ENCODE results near the gene SREK1IP1. TPM values are rescaled to one million over a fixed set of nuclear protein-coding genes. Genes with fewer than 3 reads are reported as not detected.
A peak's percentile ranks its signal among the peaks of the same experiment; 100 is the strongest.

Gene SREK1IP1
- total RNA-seq, 1 donor from 2014 or later: 7.9 TPM

DNA sequence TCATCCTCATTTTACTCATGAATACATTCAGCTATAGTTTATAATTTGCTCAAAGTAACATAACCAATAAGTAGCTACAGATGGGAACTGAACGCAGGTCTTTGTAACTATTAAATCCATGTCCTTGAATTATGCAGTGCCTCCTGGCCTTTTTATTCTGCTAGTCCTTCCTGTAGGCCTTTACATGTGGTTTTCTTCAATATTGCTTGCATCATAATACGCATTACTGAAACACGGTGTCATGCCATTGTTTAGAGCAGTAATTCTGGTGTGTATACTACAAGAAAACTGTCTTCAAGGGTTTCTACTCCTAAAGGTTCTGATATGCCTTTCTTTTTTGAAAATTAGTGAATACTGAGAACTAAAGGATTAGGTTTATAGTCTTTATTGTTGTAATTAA lies 21.0 kb upstream of the SREK1IP1 start:
- H3K27me3 ChIP-seq (ENCODE audit: control insufficient read depth, insufficient read depth, low read length): no peaks in the 10 kb centered on the region
- H3K4me3 ChIP-seq (ENCODE audit: low read depth, low read length): no peak overlapping the region
- no peak for DNase-seq (ENCODE audit: low read depth)
- TF ChIP-seq, protein P1, sequence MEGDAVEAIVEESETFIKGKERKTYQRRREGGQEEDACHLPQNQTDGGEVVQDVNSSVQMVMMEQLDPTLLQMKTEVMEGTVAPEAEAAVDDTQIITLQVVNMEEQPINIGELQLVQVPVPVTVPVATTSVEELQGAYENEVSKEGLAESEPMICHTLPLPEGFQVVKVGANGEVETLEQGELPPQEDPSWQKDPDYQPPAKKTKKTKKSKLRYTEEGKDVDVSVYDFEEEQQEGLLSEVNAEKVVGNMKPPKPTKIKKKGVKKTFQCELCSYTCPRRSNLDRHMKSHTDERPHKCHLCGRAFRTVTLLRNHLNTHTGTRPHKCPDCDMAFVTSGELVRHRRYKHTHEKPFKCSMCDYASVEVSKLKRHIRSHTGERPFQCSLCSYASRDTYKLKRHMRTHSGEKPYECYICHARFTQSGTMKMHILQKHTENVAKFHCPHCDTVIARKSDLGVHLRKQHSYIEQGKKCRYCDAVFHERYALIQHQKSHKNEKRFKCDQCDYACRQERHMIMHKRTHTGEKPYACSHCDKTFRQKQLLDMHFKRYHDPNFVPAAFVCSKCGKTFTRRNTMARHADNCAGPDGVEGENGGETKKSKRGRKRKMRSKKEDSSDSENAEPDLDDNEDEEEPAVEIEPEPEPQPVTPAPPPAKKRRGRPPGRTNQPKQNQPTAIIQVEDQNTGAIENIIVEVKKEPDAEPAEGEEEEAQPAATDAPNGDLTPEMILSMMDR (IDR thresholded peaks at IDR 0.05; ENCODE audit: insufficient read depth, low read length, poor library complexity, severe bottlenecking): no peak
- no peaks in the 10 kb centered on the region for H3K36me3 ChIP-seq (ENCODE audit: control insufficient read depth, insufficient read depth, low read length)

GRCh38 chr5:64788156-64788555 lies 19.7 kb upstream of the SREK1IP1 start:
- TF ChIP-seq, protein P1 (IDR thresholded peaks at IDR 0.05; ENCODE audit: insufficient read depth, low read length, poor library complexity, severe bottlenecking): no peak
- DNase-seq (ENCODE audit: low read depth): no peak

DNA sequence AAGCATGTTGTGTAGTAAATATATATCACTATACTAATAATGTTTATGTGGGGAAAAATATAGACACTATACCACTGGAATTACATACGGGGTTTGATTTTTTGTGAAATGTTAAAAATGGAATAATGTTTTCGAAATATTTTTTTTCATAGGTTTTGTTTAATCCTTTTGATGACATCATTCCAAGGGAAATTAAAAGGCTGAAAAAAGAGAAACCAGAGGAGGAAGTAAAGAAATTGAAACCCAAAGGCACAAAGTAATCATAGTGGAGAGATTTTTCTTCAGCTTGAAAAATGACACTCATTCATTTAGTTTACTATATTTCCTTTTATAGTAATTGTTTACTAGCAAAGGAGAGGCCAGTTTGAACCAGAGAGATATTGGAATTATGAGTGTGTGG lies 17.9 kb upstream of the SREK1IP1 start:
- no peak for DNase-seq (ENCODE audit: low read depth)

More at GRCh38 chr5:64788156-64788555, 19.7 kb upstream of the SREK1IP1 start:
- no peak overlapping the region for H3K4me3 ChIP-seq (ENCODE audit: low read depth, low read length)
- H3K36me3 ChIP-seq (ENCODE audit: control insufficient read depth, insufficient read depth, low read length): no peaks in the 10 kb centered on the region
- no peaks in the 10 kb centered on the region for H3K27me3 ChIP-seq (ENCODE audit: control insufficient read depth, insufficient read depth, low read length)

GRCh38 chr5:64784451-64785025 lies 16.0 kb upstream of the SREK1IP1 start:
- Histone ChIP-seq H3K27me3 (ENCODE audit: control insufficient read depth, insufficient read depth, low read length) (no peaks in the 10 kb centered on the region), H3K4me3 (ENCODE audit: low read depth, low read length) (no peak overlapping the region), H3K36me3 (ENCODE audit: control insufficient read depth, insufficient read depth, low read length) (no peaks in the 10 kb centered on the region)
- TF ChIP-seq, protein P1 (IDR thresholded peaks at IDR 0.05; ENCODE audit: insufficient read depth, low read length, poor library complexity, severe bottlenecking): peak; percentile 69
- DNase-seq (ENCODE audit: low read depth): no peak

More for the DNA sequence above, 17.9 kb upstream of the SREK1IP1 start:
- TF ChIP-seq, protein P1 (IDR thresholded peaks at IDR 0.05; ENCODE audit: insufficient read depth, low read length, poor library complexity, severe bottlenecking): no peak
- no peak overlapping the region for H3K4me3 ChIP-seq (ENCODE audit: low read depth, low read length)
- H3K27me3 ChIP-seq (ENCODE audit: control insufficient read depth, insufficient read depth, low read length): no peaks in the 10 kb centered on the region
- H3K36me3 ChIP-seq (ENCODE audit: control insufficient read depth, insufficient read depth, low read length): no peaks in the 10 kb centered on the region

DNA sequence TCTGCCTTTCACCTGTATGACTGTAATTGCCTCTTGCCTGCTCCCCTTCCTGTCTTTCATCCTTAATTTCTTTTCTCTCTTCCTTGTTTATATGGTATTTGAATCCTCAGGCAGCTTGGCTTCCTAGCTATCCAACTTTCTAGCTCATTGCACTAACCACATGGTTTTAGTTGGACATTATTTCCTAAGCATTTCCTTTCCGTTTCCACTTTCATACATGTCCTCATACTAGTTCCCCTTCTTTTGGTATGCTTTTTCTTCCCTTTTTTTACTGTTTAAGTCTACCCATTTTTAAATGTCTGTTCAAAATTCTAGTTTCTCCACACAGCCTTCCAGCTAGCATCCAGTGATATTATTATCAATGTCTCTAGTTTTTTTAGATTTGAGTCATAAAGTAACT lies 6.8 kb upstream of the SREK1IP1 start:
- TF ChIP-seq, protein P1 (IDR thresholded peaks at IDR 0.05; ENCODE audit: insufficient read depth, low read length, poor library complexity, severe bottlenecking): no peak

DNA sequence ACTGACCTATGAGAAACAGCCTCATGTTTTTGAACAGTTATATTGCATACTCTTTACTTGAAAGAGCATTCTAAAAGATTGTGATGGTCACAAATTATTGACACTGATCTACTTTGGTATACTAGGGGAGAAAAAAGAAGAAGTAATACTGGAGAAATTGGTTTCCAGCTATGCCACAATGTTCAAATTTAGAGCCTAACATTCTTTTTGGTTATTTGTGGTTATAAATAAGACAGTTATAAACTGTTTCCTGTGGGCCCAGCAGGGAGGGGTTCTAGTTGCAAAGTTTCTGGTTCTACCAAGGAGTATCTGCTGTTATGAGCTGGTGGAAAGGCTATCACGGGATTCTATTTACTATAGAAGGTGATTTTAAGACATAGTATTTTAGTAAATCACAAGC lies 5.0 kb upstream of the SREK1IP1 start:
- H3K4me3 ChIP-seq (ENCODE audit: low read depth, low read length): no peak overlapping the region
- no peak for DNase-seq (ENCODE audit: low read depth)
- H3K36me3 ChIP-seq (ENCODE audit: control insufficient read depth, insufficient read depth, low read length): no peaks in the 10 kb centered on the region
- TF ChIP-seq, protein P1 (IDR thresholded peaks at IDR 0.05; ENCODE audit: insufficient read depth, low read length, poor library complexity, severe bottlenecking): no peak
- no peaks in the 10 kb centered on the region for H3K27me3 ChIP-seq (ENCODE audit: control insufficient read depth, insufficient read depth, low read length)

More for the DNA sequence above, 6.8 kb upstream of the SREK1IP1 start:
- Histone ChIP-seq H3K4me3 (ENCODE audit: low read depth, low read length) (no peak overlapping the region), H3K36me3 (ENCODE audit: control insufficient read depth, insufficient read depth, low read length) (no peaks in the 10 kb centered on the region), H3K27me3 (ENCODE audit: control insufficient read depth, insufficient read depth, low read length) (no peaks in the 10 kb centered on the region)
- DNase-seq (ENCODE audit: low read depth): no peak
